Brain microvascular endothelial cell (primary cell): ENCODE data around the gene WDR83.

ENCODE experiments used
- DNase-seq: peaks from one replicate; pipeline ENCODE4 v3.0.0-alpha.2; 2020
- H3K27ac ChIP-seq: fragments of 250-450 bp; sonication (Bioruptor Pico); 2 replicates; pipeline ENCODE4 v1.5.1; 2020; ENCODE audit warnings: mild to moderate bottlenecking, moderate library complexity
- H3K27me3 ChIP-seq: fragments of 250-450 bp; sonication (Bioruptor Pico); replicated peaks from 2 replicates; pipeline ENCODE4 v1.5.1; 2020; ENCODE audit warnings: mild to moderate bottlenecking
- H3K36me3 ChIP-seq: fragments of 250-450 bp; sonication (Bioruptor Pico); replicated peaks from 2 replicates; pipeline ENCODE4 v1.5.1; 2020; ENCODE audit warnings: mild to moderate bottlenecking
- H3K4me3 ChIP-seq: 2 replicates; pipeline ENCODE4 v1.5.1; 2011; ENCODE audit warnings: low read depth, mild to moderate bottlenecking, control low read depth, low read length, moderate library complexity
- CTCF ChIP-seq: IDR thresholded peaks from 2 replicates; pipeline ENCODE4 v1.5.1; 2011; ENCODE audit warnings: low read depth, mild to moderate bottlenecking, moderate library complexity, low read length, control low read depth, inconsistent platforms; ENCODE audit errors: missing control alignments
- in situ Hi-C: cut with HindIII; loops from 2 replicates; pipeline ENCODE4 v1.10.0; 2017; ENCODE audit warnings: low sequenced_read_pairs, low pct_ligation_motif_present

Gene WDR83

GRCh38 chr19:12715929-12716328 is 49.3 kb downstream of the WDR83 start:
- in situ Hi-C loops: no loop called here
- Histone ChIP-seq H3K27me3 (no peaks in the 10 kb centered on the region), H3K36me3 (peaks cover 66% of the 10 kb centered on the region), H3K4me3 (no peak overlapping the region), H3K27ac (no peak overlapping the region)
- no peak for DNase-seq
- no peak for TF ChIP-seq CTCF

- Histone ChIP-seq H3K27ac (no peak overlapping the region), H3K4me3 (peak overlapping the region; percentile 85), H3K27me3 (no peaks in the 10 kb centered on the region), H3K36me3 (peaks cover 28% of the 10 kb centered on the region)
- TF ChIP-seq CTCF: no peak
- no peak for DNase-seq
- in situ Hi-C loops: no loop called here
Observed at GRCh38 chr19:12720296-12720695, 53.7 kb downstream of the WDR83 start.

GRCh38 chr19:12720851-12721655 is 54.4 kb downstream of the WDR83 start:
- no peak for TF ChIP-seq CTCF

GRCh38 chr19:12721656-12722565 is 55.3 kb downstream of the WDR83 start:
- peaks cover 16% of the 10 kb centered on the region for H3K36me3 ChIP-seq
- H3K4me3 ChIP-seq: peak overlapping the region; percentile 85
- no peaks in the 10 kb centered on the region for H3K27me3 ChIP-seq
- in situ Hi-C loops: no loop called here
- peak overlapping the region; percentile 92 for H3K27ac ChIP-seq
- no peak for TF ChIP-seq CTCF
- DNase-seq: peak; percentile 41

More at GRCh38 chr19:12720851-12721655, 54.4 kb downstream of the WDR83 start:
- peak overlapping the region; percentile 85 for H3K4me3 ChIP-seq
- peak overlapping the region; percentile 92 for H3K27ac ChIP-seq
- in situ Hi-C loops: no loop called here
- DNase-seq: no peak
- H3K36me3 ChIP-seq: peaks cover 23% of the 10 kb centered on the region
- no peaks in the 10 kb centered on the region for H3K27me3 ChIP-seq

GRCh38 chr19:12722566-12723380 is 56.2 kb downstream of the WDR83 start:
- Histone ChIP-seq H3K36me3 (peaks cover 13% of the 10 kb centered on the region), H3K27ac (peak overlapping the region; percentile 92), H3K4me3 (peak overlapping the region; percentile 85), H3K27me3 (no peaks in the 10 kb centered on the region)
- DNase-seq: peak; percentile 99
- TF ChIP-seq CTCF: no peak
- in situ Hi-C loops: no loop called here
